ENCODE measurements around the gene CMC4.

Gene CMC4

GRCh38 chrX:155105919-155106318, 35.0 kb upstream of the CMC4 start:
- no peak for DNase-seq
- Mint-ChIP-seq H3K36me3 (ENCODE audit: low read depth) (peaks cover 47% of the 10 kb centered on the region), H3K27ac (no peak overlapping the region), H3K4me3 (no peak overlapping the region), H3K4me1 (no peaks in the 10 kb centered on the region), H3K27me3 (ENCODE audit: low read depth, poor library complexity) (no peaks in the 10 kb centered on the region), H3K9me3 (peaks cover 17% of the 10 kb centered on the region)
- TF ChIP-seq CTCF (IDR thresholded peaks at IDR 0.05), result no peak

DNA sequence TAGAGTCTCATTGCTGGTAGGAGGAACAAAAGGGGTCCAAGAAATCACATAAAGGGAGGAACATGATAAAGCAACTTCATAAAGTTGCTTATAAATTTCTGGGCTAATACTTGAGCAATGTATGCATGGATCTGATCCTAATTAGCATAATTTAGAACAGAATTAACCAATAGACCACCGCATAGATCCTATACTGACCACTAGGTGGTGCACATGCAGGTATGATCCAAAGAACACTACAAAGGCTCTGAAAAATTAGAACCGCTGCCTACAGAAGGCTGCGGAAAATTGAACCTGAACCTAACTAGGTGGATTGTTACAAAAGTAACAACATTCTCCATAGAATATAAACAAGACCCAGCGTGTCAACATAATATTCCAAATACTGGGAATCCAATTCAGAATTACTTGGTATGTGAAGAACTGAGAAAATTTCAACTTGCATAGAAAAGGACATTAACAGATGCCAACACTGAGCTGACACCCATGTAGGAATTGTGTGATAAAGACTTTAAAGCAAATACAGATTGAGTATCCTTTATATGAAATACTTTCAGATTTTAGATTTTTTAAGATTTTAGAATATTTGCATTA, 23.6 kb upstream of the CMC4 start:
- Mint-ChIP-seq H3K27ac (no peak overlapping the region), H3K36me3 (ENCODE audit: low read depth) (peaks cover 29% of the 10 kb centered on the region), H3K27me3 (ENCODE audit: low read depth, poor library complexity) (no peaks in the 10 kb centered on the region), H3K4me1 (no peaks in the 10 kb centered on the region), H3K4me3 (no peak overlapping the region), H3K9me3 (peaks cover 12% of the 10 kb centered on the region)
- DNase-seq, result no peak
- peak; percentile 49 for TF ChIP-seq CTCF (IDR thresholded peaks at IDR 0.05)

GRCh38 chrX:155086961-155087735, 16.2 kb upstream of the CMC4 start:
- TF ChIP-seq CTCF (IDR thresholded peaks at IDR 0.05), result no peak
- no peak for DNase-seq
- peak overlapping the region; percentile 61 for H3K27ac Mint-ChIP-seq
- H3K9me3 Mint-ChIP-seq, result peaks cover 27% of the 10 kb centered on the region
- no peak overlapping the region for H3K4me3 Mint-ChIP-seq
- peaks cover 52% of the 10 kb centered on the region for H3K36me3 Mint-ChIP-seq (ENCODE audit: low read depth)
- no peaks in the 10 kb centered on the region for H3K27me3 Mint-ChIP-seq (ENCODE audit: low read depth, poor library complexity)
- no peaks in the 10 kb centered on the region for H3K4me1 Mint-ChIP-seq

DNA sequence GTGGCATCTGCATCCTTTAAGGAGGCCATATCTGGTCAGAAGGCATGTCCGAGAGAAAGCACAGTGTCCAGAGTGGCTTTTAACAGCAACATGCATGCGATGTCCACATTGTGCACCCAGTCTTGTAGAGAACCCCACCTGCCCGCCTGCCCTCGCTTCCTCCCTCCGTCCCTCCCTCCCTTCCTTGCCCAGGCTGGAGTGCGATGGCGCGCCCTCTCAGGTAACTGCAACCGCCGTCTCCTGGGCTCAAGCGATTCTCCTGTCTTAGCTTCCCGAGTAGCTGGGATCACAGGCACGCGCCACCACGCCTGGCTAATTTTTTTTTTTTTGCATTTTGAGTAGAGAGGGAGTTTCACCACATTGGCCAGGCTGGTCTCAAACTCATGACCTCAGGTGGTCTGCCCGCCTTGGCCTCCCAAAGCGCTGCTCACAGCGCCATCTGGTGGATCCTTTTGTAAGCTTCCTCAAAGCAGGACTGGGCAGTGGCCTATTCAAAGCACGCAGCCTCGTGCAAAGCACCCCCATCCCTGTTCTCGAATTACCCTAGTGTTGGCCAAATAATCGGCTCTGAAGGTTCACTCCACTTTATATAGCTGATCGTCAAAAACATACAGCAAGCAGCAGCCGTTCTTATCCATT, 15.4 kb upstream of the CMC4 start:
- peaks cover 58% of the 10 kb centered on the region for H3K36me3 Mint-ChIP-seq (ENCODE audit: low read depth)
- peak; percentile 32 for DNase-seq
- H3K27ac Mint-ChIP-seq, result no peak overlapping the region
- H3K9me3 Mint-ChIP-seq, result peaks cover 27% of the 10 kb centered on the region
- TF ChIP-seq CTCF (IDR thresholded peaks at IDR 0.05), result peak; percentile 27
- no peaks in the 10 kb centered on the region for H3K4me1 Mint-ChIP-seq
- H3K4me3 Mint-ChIP-seq, result no peak overlapping the region
- no peaks in the 10 kb centered on the region for H3K27me3 Mint-ChIP-seq (ENCODE audit: low read depth, poor library complexity)

DNA sequence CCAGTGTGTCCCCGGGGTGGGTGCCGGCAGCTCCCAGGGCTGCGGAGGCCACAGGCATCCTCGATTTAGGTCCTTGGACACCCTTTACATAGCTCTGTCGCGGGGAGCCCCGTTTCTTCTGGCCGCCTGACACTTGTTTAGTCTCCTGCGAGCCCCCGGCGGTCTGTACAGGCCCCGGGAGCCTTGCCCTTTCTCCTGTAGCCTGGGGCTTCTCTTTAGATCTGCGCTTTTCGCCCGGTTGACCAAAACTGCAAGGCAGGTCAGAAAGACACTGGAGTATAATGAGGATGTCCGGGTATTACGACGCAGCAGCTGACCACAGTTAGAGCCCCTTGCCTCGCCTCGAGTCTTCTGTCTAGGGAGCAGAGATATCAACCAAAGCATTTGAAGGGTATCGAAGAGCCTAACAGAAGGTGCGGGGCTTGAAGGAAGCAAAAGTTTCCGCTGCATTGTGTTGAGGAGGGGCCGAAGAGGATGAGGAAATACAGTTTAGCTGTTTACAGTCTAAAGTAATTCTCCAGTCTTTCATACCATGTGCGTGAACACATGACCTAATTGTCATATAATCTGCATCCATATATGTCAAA, 851 bp upstream of the CMC4 start:
- H3K27me3 Mint-ChIP-seq (ENCODE audit: low read depth, poor library complexity), result no peaks in the 10 kb centered on the region
- peaks cover 26% of the 10 kb centered on the region for H3K36me3 Mint-ChIP-seq (ENCODE audit: low read depth)
- peaks cover 43% of the 10 kb centered on the region for H3K4me1 Mint-ChIP-seq
- peak overlapping the region; percentile 90 for H3K4me3 Mint-ChIP-seq
- no peak for TF ChIP-seq CTCF (IDR thresholded peaks at IDR 0.05)
- DNase-seq, result peak; percentile 28
- peak overlapping the region; percentile 71 for H3K27ac Mint-ChIP-seq
- H3K9me3 Mint-ChIP-seq, result peaks cover 33% of the 10 kb centered on the region

Measured in nephron progenitor cell (in vitro differentiated cells).